DMS79 (cell line): ENCODE measurements around the gene ERF.

Source experiments
- DNase-seq: peaks from one replicate; lab custom pipeline; 2025; lab: John Stamatoyannopoulos, UW

ERF gene

DNA sequence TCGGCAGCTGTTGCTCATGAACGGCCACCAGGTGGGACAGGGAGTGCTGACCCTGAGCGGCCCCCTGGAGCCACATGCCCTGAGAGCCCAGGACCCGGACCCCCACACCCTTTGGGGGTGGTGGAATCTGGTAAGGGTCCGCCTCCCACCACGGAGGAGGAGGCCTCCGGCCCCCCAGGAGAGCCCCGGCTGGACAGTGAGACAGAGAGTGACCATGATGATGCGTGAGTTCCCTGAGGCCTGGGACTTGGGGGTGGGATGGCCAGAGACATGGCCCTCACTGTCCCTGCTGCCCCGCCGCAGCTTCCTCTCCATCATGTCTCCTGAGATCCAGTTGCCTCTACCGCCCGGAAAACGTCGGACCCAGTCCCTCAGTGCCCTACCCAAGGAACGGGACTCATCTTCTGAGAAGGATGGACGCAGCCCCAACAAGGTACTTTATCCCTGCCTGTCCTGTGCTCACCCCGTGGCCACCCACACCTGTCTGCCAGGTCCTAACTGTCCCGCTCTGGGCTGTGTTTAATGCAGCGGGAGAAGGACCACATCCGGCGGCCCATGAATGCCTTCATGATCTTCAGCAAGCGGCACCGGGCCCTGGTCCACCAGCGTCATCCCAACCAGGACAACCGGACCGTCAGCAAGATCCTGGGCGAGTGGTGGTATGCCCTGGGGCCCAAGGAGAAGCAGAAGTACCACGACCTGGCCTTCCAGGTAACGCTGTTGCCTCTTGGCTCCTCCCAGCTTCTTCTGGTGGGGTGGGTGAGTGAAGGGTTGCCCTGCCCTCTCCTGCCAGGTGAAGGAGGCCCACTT lies 32.3 kb upstream of the ERF start:
- DNase-seq, result no peak

DNA sequence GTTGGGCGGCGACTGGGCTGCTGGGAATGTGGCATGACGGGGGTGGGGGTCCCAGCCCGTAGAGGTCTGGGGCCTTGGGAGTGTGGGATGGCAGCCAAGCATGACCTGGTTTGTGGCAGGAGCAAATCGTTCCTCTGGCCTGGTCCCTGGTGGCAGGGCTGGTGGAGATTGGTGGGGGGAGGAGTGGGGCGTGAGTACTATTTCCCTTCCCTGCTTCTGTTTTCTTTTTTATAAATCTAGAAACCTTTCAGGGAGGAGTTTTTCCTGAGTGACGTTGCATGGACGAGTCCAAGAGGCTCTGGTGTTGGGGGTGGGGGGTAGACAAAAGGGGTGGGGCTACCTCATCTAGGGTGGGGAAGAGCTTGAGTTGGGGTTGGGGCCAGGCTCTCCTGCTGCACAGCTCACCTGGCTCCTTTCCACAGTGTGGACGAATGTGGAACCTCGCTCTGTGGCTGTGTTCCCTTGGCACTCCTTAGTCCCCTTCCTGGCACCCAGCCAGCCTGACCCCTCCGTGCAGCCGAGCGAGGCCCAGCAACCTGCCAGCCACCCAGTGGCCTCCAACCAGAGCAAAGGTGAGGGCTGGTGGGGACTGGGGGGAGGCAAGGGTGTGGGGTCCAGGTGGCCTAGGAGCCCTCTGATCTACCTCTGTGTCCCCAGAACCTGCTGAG lies 31.6 kb upstream of the ERF start:
- DNase-seq, result peak; percentile 21

DNA sequence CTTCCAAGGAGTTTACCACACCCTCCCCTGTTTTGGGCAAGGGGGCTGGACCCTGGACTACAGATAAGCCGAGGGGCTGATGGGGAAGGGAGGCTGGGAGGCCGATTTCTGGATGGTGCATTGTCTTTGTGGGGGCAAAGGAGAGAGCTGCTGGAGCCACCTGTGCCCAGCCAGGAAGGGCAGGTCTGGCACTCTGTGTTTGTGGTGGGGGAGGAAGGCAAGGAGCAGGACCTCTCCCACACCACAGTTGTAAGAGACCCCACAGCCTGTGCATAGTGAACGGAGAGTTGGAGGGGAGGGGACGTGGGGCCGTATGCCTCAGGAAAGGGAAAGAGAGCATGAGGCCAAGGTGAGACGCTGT lies 31.0 kb upstream of the ERF start:
- DNase-seq, result no peak

DNA sequence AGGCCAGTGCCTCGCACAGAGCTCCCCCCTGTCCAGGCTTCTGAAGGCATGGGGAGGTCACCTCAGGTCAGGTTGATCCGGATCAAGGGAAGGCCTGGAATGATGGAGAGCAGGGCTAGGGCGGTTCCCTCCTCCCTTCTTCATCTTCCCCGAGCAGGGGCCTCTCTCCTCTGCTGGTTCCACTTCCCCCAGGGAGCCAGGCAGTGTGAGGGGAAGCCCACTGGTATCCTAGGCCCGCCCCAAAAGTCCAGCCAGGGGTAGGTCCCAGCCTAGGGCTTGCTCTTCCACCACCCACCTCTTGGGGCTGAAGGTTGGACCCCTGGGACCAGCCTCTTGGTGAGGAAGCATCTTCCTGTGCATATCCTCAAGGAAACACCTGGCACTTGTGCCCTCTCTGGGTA lies 30.6 kb upstream of the ERF start:
- no peak for DNase-seq

DNA sequence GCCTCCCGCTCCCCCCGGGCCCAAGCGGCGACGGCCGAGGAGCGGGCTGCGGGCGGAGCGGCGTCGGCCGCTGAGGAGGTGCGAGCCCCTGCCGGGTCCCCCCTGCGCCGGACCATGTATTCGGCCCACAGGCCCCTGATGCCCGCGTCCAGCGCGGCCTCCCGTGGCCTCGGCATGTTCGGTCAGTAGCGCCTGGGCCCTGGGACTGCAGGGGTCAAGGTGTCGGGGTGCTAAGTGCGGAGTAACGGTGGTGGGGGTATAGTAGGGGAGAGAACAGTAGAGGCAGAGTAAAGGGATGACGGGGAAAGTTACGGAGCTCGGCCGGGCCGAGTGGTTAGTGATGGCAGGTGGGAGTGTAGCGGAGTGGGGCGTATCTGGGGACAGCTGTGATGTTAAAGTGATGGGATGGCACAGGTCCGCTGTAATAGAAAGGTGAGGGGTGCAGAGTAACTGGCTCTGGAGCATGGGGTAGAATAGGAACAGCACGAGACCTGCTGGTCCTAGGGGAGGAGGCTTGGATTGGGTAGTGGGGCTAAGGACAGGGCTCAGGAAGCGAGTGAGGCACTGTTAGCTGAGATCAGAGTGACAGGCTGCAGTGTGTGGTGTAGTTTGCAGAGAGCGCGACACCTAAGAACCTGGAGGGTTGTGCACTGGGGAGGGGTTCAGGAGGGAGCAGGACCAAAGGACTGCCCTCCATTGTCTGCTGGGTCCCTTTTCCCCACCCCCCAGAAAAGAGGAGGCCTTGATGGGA lies 29.8 kb upstream of the ERF start:
- no peak for DNase-seq

DNA sequence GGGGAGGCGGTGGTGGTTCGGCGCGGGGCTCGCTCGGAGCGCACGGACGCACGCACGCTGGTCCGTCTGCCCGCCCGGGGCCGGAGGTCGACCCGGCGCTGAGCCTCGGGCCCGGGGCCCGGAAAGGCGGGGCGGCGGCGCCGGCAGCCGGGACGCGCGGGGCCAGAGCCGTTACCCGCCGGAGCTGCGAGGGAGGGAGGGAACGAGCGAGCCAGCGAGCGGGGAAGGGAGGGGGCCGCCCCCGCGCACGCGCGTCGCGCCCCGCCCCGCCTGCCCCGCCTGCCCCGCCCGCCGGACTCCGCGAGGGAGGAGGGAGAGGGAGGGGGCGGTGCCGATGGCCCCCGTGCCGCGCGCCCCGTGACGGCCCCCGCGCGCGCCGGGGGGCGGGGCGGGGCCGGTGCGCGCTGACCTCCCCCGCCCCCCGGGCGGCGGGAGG lies 29.2 kb upstream of the ERF start:
- peak; percentile 18 for DNase-seq

DNA sequence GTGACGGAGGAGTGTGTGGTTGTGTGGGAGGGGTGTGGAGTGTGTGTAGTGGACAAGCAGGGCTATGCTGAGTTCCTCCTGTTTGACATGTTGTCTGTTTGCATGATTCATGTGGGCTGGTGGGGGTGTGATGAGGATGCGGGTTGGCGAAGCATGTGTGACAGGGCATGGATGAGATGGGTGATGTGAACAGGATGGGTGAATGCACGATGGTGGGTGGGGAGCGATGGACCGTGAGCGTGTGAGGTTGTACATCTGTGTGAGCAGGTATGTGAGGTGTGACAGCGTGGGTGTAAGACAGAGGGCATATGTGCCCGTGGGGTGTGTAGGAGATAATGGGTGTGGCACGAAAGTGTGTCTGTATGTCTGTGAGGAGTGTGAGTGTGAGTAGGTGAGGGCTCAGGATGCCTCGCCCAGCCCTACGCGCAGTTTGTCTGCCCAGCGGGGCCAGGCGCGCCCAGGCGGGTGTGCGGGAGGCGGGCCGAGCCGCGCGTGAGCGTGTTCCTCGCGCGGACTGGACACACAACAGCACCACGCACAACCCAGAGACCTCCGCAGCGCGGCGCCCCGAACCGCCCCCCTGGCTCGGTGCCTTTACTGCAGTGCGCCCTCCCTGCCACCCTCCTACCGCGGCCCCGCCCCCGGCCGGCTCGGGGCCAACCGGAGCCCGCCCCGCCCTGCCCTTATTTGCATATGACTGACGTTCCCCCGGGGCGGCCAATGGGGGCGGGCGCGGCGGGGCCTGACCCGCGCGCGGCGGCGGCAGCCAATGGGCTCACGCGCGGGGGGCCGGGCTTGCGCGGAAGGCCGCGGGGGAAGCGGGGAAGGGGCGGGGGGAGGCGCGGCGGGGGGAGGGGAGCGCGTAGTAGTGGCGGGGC lies 28.5 kb upstream of the ERF start:
- peak; percentile 77 for DNase-seq

DNA sequence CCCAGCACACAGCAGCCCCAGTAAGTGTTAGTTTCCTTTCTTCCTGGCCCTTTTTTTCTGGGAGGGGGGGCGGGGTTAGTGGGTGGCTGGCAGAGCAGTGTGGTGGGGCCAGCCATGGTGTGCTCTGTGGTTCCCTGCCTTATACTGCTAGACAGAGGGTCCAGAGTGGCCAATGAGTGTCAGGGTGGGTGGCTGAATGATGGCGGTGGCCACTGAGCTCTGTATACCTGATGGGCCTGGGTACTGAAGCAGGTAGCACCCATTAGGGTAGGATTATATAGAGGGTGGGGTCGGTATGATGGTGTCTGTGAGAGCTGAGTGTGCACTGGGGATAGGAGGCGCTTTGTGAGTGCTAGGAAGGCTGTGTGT lies 27.9 kb upstream of the ERF start:
- DNase-seq, result no peak

DNA sequence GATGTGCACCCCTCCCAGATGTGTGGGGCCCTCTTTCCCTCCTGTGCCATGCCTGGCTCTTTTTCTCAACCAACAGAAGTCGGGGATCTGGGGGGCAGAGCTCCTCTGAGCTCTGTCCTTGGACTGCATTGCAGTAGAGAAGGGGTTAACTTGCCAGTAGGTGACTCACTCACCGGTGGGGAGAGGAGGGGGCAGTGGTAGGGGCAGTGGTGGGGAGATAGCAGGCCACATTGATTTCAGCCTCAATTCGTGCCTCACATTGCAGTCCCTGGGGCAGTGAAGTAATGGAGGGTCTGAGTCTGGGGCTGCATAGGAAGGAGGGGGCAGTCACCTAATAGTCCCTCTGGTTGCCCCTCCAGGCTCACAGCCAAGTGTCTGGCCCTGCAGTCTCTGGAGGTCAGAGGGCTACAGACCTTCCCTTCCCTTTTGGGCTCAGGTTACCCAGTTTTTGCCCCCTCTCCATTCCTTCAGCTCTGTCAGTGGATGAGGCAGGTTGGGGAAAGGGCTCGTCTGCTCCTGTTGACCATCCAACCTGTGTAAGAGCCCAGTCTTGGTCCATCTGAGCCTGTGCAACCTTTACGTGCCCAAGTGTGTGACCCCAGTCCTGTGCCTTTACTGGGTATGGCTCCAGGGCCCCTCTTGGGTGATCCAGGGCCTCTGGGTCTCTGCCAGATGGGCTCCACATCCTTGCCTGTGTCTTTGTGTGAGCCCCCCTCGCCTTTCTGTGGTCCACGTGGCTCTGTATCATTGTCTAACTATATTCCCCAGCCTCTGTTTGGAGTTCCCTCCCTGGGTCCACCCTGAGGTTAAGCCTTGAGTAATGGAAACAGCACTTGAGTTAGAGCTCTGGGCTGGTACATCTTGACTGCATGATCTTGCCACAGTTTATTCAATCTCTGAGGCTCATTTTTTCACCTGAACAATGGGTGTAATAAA lies 27.2 kb upstream of the ERF start:
- no peak for DNase-seq

DNA sequence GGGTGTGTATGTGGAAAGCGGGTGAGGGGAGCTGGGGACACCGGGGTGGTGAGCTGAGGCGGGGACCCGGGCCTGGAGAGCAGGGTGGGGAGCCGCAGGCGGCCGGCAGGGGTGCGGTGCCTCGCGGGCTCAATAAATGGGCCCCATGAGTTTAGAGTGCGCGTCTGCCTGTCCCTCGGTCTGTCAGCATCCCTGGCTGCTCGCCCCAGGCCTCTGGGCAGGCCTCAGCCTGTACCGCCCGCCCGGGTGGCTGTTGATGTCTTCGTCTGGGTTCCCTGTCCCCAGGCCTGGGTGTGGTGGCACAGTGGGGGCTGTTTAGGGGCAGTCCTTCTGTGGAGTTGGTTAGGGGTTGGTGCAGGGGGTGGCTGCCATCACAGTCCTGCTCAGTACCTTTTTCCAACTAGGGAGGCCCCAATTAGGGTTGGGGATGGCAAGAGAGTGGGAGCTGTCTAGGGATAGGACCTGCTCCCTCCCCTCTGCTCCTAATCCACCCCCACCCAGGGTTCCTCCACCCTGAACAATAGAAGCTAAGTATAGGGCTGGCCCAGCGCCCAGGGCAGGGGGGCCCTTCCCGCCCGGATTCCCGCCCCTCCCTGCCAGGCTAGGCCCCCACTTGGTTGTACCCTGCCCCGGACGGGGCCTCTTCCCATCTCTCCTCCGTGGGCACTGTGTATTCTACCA lies 26.4 kb upstream of the ERF start:
- peak; percentile 35 for DNase-seq

DNA sequence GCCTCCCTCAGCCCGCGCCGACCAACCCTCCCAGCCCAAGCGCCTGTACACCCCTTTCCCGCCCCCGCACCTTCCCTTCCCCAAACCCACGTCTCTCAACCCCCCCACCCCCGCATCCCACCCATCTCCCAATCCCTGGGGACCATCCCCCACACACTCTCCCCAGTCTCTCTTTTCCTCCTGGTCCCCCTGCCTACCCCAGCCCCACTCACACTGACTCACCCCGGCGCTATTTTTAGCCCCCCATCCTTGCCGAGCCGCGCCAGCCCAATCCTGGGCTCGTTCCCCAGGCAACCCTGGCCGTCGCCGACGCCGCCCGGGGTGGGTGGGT lies 25.9 kb upstream of the ERF start:
- DNase-seq, result no peak

DNA sequence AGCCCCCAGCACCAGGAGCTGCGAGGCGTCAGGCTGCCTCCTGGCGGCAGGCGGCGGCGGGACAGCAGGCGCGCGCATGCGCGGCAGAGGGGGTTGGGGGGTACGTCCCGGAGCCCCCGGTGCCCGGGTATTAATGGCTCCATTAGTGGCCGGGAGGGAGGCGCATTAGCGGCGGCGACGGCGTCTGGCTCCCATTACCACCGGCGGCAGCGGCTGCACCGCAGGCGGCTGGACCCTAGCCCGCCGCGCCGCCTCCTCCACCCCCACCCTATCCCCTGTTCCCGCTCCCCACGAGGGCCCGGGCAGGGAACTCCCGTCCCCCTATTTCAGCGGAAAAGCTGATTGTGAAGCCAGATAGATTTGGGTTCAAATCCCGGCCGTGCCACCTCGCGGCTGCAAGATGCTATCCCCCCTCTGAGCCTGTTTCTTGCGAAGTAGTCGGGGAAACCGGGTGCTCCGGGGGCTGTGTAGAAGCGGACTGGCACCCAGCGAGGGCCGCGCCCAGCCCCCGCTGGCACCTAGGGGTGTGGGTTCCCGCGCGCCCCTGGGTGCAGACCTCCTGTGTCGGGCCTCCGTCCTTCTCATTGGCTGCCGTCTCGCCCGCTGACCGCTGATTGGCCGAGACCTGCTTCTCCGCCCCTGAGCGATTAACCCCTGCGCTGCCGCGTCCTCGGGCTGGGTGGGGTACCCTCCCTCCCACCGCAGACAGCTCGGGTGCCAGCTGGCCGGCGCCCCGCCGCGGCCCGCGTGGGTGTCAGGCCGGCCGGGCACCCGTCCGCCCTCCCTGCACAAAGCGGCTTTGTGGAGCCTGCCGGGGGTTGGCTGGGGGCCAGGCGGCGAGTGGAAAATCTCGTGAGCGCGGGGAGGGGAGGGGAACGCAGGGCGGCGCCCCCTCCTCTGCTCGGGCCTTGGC lies 25.2 kb upstream of the ERF start:
- DNase-seq, result peak; percentile 90

DNA sequence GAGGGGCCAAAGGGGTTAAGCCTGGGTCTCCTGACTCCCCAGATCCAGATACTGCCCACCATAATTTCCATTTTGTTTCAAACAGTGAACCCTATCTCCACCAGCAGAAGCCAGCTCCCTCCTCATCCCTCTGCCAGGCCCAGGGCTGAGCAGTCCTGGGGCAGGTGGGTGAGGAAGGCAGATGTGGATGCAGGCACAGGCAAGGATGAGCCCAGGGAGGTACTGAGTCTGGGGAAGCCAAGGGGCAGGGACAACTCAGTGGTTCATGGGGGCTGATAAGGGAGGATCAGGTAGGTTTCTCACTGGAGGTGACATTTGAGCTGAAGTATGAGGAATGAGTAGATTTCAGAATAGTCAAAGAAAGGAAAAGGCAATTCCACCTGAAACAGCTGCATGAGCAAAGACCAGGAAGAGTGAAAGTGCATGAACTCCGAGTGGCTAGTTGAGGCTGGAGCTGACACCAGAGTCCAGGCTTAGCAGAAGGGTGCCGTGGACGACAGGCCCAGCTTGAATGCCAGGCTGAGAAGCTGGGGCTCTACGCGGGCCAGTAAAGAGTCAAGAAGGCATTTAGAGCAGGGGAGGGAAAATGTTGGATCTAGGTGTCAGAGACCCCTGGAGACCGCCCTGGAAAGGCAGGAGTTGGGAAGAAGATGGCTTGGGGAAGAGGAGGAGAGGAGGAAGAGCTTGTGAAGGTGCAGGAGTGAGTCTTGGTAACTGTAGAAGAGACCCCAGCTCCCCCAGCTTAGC lies 24.4 kb upstream of the ERF start:
- no peak for DNase-seq

DNA sequence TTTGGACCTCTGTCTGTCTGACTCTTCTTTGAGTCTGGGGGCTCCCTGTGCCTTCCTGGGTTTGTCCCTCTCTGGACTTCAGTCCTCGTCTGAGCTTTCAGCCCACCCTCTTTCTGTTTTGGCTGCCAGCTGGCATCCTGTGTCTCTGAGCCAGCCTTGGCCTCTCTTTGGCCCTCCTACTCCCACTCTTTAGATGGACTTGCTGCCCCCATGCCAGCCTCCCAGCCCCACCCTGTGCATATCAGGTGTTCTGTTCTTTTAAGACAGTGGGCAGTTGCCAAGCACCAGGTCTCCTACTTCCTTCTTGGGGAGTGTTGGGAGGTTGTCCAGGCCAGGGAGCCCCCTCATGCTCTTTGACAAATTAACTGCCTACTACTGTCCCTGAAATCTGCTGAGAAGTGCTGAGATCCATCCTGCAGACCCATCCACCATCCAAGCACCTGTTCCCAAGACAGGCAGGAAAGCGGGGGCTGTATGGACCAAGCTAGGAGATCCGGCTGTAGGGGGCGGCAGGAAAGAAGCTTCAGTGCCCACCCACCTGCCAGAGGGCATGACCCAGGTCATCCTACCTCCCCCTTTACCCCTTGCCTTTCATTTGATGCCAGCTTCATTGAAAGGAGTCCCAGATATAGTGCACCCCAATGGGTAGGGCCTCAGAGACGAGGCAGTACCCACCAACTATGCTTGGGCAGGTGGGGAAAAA lies 23.7 kb upstream of the ERF start:
- DNase-seq, result no peak

DNA sequence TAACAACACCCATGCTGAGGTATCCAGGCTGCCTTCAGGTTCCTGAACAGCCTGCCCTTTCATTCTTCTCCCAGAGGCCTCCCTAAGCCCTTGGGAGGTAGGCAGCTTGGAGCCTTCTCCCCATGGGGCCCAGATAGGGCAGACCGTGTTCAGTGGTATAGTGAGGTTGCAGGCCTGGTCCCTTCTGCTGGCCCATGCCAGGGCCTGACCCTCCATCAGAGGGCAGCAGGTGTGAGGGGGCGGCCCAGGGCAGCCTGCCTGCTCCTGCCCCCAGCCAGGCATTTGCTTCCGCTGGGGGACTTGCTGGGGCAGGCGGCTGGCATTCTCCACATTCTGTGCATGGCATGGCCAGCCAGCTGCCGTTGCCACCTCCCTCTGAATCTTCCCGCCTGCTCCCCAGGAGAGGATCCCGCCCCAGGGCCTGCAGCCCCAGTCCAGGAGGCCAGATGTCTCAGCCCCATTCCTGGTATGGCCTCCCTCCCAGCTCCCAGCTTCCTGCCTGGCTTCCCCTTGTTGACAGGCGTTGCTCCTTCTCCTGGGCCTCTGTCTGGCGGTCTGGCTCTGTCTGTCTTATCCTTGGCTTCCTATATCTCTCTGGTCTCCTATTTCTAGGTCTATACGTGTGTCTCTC lies 23.0 kb upstream of the ERF start:
- no peak for DNase-seq

DNA sequence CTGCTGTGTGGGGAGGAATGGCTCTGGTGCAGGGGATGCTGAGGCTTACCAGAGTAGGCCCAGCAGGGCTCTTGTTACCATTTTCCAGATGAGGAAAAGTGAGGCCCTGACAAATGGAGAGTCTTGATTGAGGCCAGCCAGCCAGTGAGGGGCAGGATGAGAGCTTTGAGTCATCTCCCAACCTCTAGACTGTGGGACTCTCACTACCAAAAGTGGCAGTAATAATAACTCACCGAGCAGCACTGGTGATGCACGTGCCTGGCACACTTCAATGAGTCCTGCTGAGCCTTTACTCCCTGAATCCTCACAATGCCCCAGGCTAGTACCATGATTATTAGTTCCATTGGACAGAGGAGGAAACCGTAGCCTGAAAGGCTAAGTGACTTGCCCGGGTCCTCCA lies 21.9 kb upstream of the ERF start:
- DNase-seq, result no peak

DNA sequence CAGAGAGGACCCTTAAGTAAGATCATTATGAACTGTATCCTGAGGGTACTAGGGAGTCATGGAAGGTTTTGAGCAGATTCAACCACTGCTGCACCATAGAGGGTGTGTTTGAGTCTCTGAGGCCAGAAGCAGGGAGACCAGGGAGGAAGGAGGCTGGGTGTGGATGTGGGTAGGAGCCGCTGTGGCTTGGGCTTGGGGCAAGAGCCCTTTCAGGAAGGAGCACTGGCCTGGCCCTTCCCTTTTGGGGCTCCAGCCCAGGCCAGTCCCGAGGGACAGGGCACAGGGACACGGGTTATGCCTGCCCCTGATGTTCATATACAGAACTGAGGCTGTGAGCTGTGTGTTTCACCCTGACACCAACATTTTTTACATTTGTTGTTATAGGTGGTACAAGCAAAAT lies 21.4 kb upstream of the ERF start:
- DNase-seq, result no peak

DNA sequence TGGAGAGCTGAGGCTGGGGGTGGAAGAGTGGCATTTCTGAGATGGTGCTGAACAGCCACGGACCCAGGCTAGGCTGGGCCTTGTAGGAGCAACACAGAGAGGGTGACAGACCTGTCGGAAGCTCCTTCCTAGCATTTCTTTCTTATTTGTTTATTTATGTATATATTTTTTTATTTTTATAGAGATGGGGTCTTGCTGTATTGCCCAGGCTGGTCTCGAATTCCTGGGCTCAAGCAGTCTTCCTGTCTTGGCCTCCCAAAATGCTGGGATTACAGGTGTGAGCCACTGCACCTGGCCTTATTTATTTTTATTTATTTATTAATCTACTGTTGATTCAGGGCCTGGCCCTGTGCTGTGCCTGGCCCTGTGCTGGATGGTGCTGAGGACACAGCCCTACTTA lies 20.6 kb upstream of the ERF start:
- no peak for DNase-seq
